Stimulated activated naive B cell treated with anti-CD40 and anti-IgM and Interleukin-4, amounts not matched to agents 10 μg/mL and 1 μg/mL and 100 μg/mL, for 72 hours (primary cell): ENCODE results near the gene GPC6.

Source experiments
- ATAC-seq, 2 donors: fragments of 150-1000 bp; cut with Tn5 transposase; replicated peaks; 2 replicates each; pipeline ENCODE4 v1.10.0; 2021; ENCODE audit warnings: moderate library complexity in 1 of 2
- DNase-seq: peaks from one replicate; pipeline ENCODE4 v3.0.0; 2021
- H3K27ac Mint-ChIP-seq: one replicate; pipeline ENCODE4 v1.8.0; 2022; ENCODE audit warnings: mild to moderate bottlenecking, mixed read lengths
- H3K27me3 Mint-ChIP-seq, 2 donors: one replicate each; pipeline ENCODE4 v1.8.0; 2022; ENCODE audit warnings: mixed read lengths in 2 of 2
- H3K36me3 Mint-ChIP-seq, 2 donors: one replicate each; pipeline ENCODE4 v1.8.0; 2022; ENCODE audit warnings: mixed read lengths in 2 of 2, mild to moderate bottlenecking in 1 of 2
- H3K4me1 Mint-ChIP-seq, 2 donors: one replicate each; pipeline ENCODE4 v1.8.0; 2022; ENCODE audit warnings: mixed read lengths in 2 of 2, mild to moderate bottlenecking in 1 of 2
- H3K4me3 Mint-ChIP-seq, 2 donors: one replicate each; pipeline ENCODE4 v1.8.0; 2022; ENCODE audit warnings: mild to moderate bottlenecking in 2 of 2, mixed read lengths in 2 of 2, moderate library complexity in 1 of 2
- H3K9me3 Mint-ChIP-seq, 2 donors: one replicate each; pipeline ENCODE4 v1.8.0; 2022; ENCODE audit warnings: mixed read lengths in 2 of 2, mild to moderate bottlenecking in 1 of 2

GPC6 gene

DNA sequence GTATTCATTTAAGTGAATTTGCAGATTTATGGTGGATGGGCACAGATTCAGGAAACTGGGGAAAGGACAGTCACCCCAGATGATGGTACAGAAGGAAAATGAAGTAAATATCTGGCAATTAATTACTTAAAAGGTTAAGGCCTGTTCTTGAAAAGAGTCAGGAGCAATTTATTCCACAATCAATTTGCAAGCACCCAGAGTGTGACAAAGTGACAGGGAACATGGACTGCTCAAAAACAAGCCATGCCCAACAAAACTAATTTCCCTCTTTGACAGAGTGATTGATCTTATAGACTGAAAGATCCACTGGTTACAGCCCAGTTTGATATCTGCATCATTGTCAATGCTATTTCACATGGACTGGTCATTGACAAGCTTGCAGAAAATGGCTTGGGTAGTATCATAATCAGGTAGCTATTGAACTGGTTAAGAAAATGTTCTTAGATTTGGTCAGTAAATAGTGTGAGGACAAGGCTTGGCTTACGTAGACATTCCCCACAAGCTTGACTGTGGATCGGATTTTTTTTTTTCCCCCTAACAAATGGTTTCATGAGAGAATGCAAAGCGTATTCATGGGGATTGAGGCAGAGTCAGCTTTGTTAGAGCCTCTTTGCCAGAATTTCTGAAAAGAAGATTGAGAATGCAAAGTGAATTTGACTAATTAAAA lies 584.6 kb downstream of the GPC6 start:
- no peak overlapping the region for H3K4me3 Mint-ChIP-seq
- H3K9me3 Mint-ChIP-seq, result peaks cover 0 to 3% of the 10 kb centered on the region in 2 donors
- H3K36me3 Mint-ChIP-seq, result no peaks in the 10 kb centered on the region
- no peaks in the 10 kb centered on the region for H3K27me3 Mint-ChIP-seq
- H3K27ac Mint-ChIP-seq, result no peak overlapping the region
- DNase-seq, result no peak
- ATAC-seq, result no peak
- H3K4me1 Mint-ChIP-seq, result no peaks in the 10 kb centered on the region

GRCh38 chr13:93811738-93812112 lies 585.1 kb downstream of the GPC6 start:
- Mint-ChIP-seq H3K9me3 (peaks cover 0 to 3% of the 10 kb centered on the region in 2 donors), H3K27me3 (no peaks in the 10 kb centered on the region), H3K36me3 (no peaks in the 10 kb centered on the region), H3K4me3 (no peak overlapping the region), H3K4me1 (no peaks in the 10 kb centered on the region), H3K27ac (no peak overlapping the region)
- ATAC-seq (no peak), DNase-seq (no peak)

DNA sequence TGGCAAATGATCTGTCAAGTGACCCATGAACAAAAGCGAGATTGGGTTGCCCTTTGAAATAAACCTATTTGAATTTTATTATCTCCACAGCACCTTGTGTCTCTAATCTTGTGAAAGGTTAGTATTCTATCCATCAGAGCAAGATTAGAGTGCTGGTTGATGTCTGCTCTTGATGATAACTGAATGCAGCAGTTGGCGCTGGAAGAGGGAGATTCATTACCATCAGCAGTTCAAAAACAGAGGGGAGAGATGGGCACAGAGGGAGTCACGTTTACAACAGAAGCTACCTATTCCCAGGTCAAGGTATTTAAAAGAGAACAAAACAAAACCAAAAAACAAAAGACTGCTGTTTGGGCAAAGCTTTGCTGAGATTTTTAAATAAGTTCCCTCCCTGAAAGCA lies 588.1 kb downstream of the GPC6 start:
- Mint-ChIP-seq H3K9me3 (no peaks in the 10 kb centered on the region), H3K36me3 (no peaks in the 10 kb centered on the region), H3K4me1 (no peaks in the 10 kb centered on the region), H3K4me3 (no peak overlapping the region), H3K27me3 (no peaks in the 10 kb centered on the region), H3K27ac (no peak overlapping the region)
- DNase-seq (no peak), ATAC-seq (no peak)

DNA sequence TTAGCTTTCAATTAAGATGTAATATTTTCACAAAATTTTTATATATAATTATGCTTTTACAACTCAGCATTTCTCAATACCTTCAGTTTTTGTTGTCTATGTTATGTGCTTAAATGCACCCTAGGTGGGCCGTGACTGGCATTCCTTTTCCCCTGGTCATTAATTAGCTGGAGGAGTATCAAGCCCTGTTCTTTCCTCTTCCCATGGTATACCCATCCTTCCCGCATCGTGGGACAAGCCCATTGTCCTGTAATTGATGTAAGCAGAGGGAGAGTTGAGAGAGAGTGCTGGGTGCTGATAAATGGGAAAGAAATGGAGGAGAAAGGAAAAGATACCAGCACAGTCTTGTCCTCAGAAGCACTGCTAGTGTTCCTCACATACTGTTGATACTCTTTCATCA lies 591.7 kb downstream of the GPC6 start:
- Mint-ChIP-seq H3K27ac (no peak overlapping the region), H3K4me3 (no peak overlapping the region), H3K36me3 (no peaks in the 10 kb centered on the region), H3K27me3 (no peaks in the 10 kb centered on the region), H3K9me3 (no peaks in the 10 kb centered on the region), H3K4me1 (no peaks in the 10 kb centered on the region)
- no peak for ATAC-seq
- no peak for DNase-seq

GRCh38 chr13:93819331-93819890 lies 592.8 kb downstream of the GPC6 start:
- H3K36me3 Mint-ChIP-seq, result no peaks in the 10 kb centered on the region
- no peaks in the 10 kb centered on the region for H3K27me3 Mint-ChIP-seq
- H3K27ac Mint-ChIP-seq, result no peak overlapping the region
- ATAC-seq (no peak), DNase-seq (no peak)
- H3K4me1 Mint-ChIP-seq, result no peaks in the 10 kb centered on the region
- H3K9me3 Mint-ChIP-seq, result no peaks in the 10 kb centered on the region
- no peak overlapping the region for H3K4me3 Mint-ChIP-seq

GRCh38 chr13:93824286-93824685 lies 597.7 kb downstream of the GPC6 start:
- no peaks in the 10 kb centered on the region for H3K4me1 Mint-ChIP-seq
- H3K9me3 Mint-ChIP-seq, result no peaks in the 10 kb centered on the region
- DNase-seq (no peak), ATAC-seq (no peak)
- no peak overlapping the region for H3K4me3 Mint-ChIP-seq
- H3K27me3 Mint-ChIP-seq, result no peaks in the 10 kb centered on the region
- no peak overlapping the region for H3K27ac Mint-ChIP-seq
- no peaks in the 10 kb centered on the region for H3K36me3 Mint-ChIP-seq

GRCh38 chr13:93834051-93834450 lies 607.4 kb downstream of the GPC6 start:
- Mint-ChIP-seq H3K36me3 (no peaks in the 10 kb centered on the region), H3K4me1 (no peaks in the 10 kb centered on the region), H3K9me3 (no peaks in the 10 kb centered on the region), H3K4me3 (no peak overlapping the region), H3K27me3 (no peaks in the 10 kb centered on the region), H3K27ac (no peak overlapping the region)
- DNase-seq, result no peak
- ATAC-seq, result no peak

- Mint-ChIP-seq H3K27me3 (no peaks in the 10 kb centered on the region), H3K4me1 (no peaks in the 10 kb centered on the region), H3K36me3 (no peaks in the 10 kb centered on the region), H3K4me3 (no peak overlapping the region), H3K27ac (no peak overlapping the region), H3K9me3 (peaks cover 0 to 2% of the 10 kb centered on the region in 2 donors)
- DNase-seq (no peak), ATAC-seq (no peak)
Measured at GRCh38 chr13:93843082-93843481, 616.5 kb downstream of the GPC6 start.

DNA sequence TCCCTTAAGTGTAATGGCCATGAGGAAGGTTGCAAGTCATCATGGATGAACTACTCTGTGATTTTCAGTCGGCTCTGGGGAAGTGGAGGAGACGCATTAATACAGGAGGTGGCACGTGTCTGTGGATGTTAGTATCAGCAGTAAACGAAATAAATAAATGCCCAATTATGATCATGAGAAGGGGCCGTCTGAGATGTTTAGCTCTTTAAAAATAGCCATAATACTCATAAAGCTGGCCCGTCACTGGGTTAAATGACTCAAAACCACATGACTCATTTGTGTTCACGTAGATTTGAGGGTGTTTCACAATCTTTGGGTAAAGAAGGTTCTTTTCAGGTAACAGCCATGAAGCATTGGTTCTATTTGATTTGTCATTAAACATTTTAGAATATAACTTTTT lies 620.6 kb downstream of the GPC6 start:
- DNase-seq (no peak), ATAC-seq (no peak)
- H3K27me3 Mint-ChIP-seq, result no peaks in the 10 kb centered on the region
- peaks cover 0 to 4% of the 10 kb centered on the region in 2 donors for H3K9me3 Mint-ChIP-seq
- H3K36me3 Mint-ChIP-seq, result no peaks in the 10 kb centered on the region
- H3K27ac Mint-ChIP-seq, result no peak overlapping the region
- no peaks in the 10 kb centered on the region for H3K4me1 Mint-ChIP-seq
- no peak overlapping the region for H3K4me3 Mint-ChIP-seq

- DNase-seq (no peak), ATAC-seq (no peak)
- no peak overlapping the region for H3K27ac Mint-ChIP-seq
- peaks cover 0 to 4% of the 10 kb centered on the region in 2 donors for H3K9me3 Mint-ChIP-seq
- H3K36me3 Mint-ChIP-seq, result no peaks in the 10 kb centered on the region
- H3K27me3 Mint-ChIP-seq, result no peaks in the 10 kb centered on the region
- H3K4me3 Mint-ChIP-seq, result no peak overlapping the region
- no peaks in the 10 kb centered on the region for H3K4me1 Mint-ChIP-seq
Measured at GRCh38 chr13:93848247-93848646, 621.6 kb downstream of the GPC6 start.

DNA sequence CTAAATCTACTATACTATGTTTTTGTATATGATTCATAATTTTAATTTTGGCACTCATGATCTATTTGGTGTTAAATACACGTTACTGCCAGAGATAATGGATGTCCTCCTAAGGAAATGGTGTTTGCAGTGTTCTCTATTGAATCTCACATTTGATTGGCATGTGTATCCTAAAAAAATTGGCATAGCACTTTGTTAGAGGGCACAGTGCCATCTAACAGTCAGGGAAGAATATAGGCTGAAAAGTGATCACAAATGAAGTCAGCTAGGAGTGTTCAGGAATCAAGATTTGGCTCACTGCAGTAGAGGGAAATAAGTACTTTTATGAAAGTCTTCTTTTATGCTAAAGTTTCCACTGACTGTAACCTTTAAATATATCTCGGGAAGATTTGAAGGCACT lies 624.6 kb downstream of the GPC6 start:
- DNase-seq (no peak), ATAC-seq (no peak)
- no peaks in the 10 kb centered on the region for H3K36me3 Mint-ChIP-seq
- H3K9me3 Mint-ChIP-seq, result peaks cover 0 to 4% of the 10 kb centered on the region in 2 donors
- H3K4me3 Mint-ChIP-seq, result no peak overlapping the region
- H3K27me3 Mint-ChIP-seq, result no peaks in the 10 kb centered on the region
- H3K4me1 Mint-ChIP-seq, result no peaks in the 10 kb centered on the region
- no peak overlapping the region for H3K27ac Mint-ChIP-seq

GRCh38 chr13:93853912-93854311 lies 627.3 kb downstream of the GPC6 start:
- no peaks in the 10 kb centered on the region for H3K27me3 Mint-ChIP-seq
- no peaks in the 10 kb centered on the region for H3K36me3 Mint-ChIP-seq
- no peak for DNase-seq
- no peak for ATAC-seq
- H3K9me3 Mint-ChIP-seq, result no peaks in the 10 kb centered on the region
- H3K4me1 Mint-ChIP-seq, result no peaks in the 10 kb centered on the region
- no peak overlapping the region for H3K27ac Mint-ChIP-seq
- H3K4me3 Mint-ChIP-seq, result no peak overlapping the region

- H3K27ac Mint-ChIP-seq, result no peak overlapping the region
- no peak overlapping the region for H3K4me3 Mint-ChIP-seq
- H3K27me3 Mint-ChIP-seq, result no peaks in the 10 kb centered on the region
- H3K9me3 Mint-ChIP-seq, result no peaks in the 10 kb centered on the region
- H3K36me3 Mint-ChIP-seq, result no peaks in the 10 kb centered on the region
- DNase-seq, result no peak
- ATAC-seq, result no peak
- H3K4me1 Mint-ChIP-seq, result no peaks in the 10 kb centered on the region
Measured at GRCh38 chr13:93857126-93857525, 630.5 kb downstream of the GPC6 start.

DNA sequence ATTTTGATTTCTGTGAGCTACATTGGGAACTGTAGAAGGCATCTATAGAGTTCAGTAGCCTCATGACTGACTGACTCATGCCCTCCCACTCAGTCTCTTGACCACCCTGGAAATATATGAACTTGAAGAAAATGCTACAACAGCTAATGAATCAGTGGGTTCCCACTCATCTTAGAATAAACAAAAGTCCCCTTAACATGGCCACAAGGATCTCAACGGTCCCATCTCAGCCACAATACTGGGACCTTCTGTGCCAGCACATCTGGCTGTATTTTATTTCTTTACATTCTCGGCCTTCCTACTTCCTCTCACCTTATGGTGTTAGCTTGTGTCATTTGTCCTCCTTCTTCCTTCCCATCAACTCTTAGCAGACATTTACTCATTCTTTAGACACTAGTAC lies 633.1 kb downstream of the GPC6 start:
- ATAC-seq (no peak), DNase-seq (no peak)
- H3K9me3 Mint-ChIP-seq, result no peaks in the 10 kb centered on the region
- H3K27ac Mint-ChIP-seq, result no peak overlapping the region
- H3K4me1 Mint-ChIP-seq, result no peaks in the 10 kb centered on the region
- H3K4me3 Mint-ChIP-seq, result no peak overlapping the region
- H3K27me3 Mint-ChIP-seq, result no peaks in the 10 kb centered on the region
- H3K36me3 Mint-ChIP-seq, result no peaks in the 10 kb centered on the region

DNA sequence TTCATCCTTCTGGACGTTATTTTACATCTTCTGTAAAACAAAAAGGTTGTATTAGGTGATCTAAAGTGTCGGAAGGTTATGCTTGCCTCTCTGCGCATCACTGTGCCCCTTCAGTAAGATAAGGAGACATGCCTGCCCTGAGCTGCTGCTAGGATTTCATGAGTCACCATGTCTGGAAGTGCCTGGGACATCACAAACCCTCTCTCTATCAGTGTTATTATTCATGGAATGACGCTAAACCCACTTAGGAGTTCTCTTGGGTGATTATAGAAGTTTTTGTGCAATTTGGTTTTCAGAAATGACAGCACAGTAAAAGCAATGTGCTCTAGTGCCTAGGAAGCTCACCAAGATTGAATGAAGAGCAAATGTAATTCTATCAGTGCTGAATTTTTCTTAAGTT lies 635.2 kb downstream of the GPC6 start:
- Mint-ChIP-seq H3K36me3 (no peaks in the 10 kb centered on the region), H3K4me1 (no peaks in the 10 kb centered on the region), H3K27ac (no peak overlapping the region), H3K4me3 (no peak overlapping the region), H3K27me3 (no peaks in the 10 kb centered on the region), H3K9me3 (no peaks in the 10 kb centered on the region)
- DNase-seq (no peak), ATAC-seq (no peak)

- Mint-ChIP-seq H3K4me3 (no peak overlapping the region), H3K27ac (no peak overlapping the region), H3K27me3 (no peaks in the 10 kb centered on the region), H3K4me1 (no peaks in the 10 kb centered on the region), H3K9me3 (no peaks in the 10 kb centered on the region), H3K36me3 (no peaks in the 10 kb centered on the region)
- ATAC-seq (no peak), DNase-seq (no peak)
Measured at GRCh38 chr13:93862259-93862658, 635.7 kb downstream of the GPC6 start.
